NCI-H748 (cell line): Measurements from ENCODE around the gene EXD3.

Experiments used
- DNase-seq: peaks from one replicate; lab custom pipeline; 2025; ENCODE audit not compliant: unreplicated experiment; lab: John Stamatoyannopoulos, UW

The EXD3 gene

DNA sequence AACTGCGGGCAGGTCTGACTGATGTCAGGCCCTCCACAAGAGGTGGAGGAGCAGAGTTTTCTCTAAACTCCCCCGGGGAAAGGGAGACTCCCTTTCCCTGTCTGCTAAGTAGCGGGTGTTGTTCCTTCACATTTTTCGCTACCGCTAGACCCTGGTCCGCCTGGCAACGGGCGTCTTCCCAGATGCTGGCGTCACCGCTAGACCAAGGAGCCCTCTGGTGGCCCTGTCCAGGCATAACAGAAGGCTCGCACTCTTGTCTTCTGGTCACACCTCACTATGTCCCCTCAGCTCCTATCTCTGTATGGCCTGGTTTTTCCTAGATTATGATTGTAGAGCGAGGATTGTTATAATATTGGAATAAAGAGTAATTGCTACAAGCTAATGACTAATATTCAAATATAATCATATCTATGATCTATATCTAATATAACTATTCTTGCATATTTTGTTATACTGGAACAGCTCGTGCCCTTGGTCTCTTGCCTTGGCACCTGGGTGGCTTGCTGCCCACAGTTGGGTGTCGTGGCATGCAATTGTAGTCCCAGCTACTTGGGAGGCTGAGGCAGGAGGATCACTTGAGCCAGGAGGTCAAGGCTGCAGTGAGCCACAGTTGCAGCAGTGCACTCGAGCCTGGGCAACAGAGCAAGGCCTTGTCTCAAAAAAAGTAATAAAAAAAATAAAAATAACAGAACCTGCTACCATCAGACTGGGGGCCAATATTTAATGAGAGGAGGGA lies 160.6 kb downstream of the EXD3 start:
- peak; percentile 35 for DNase-seq
